PC-9 (cell line): ENCODE results near the gene EVC2. TPM values are rescaled to one million over a fixed set of nuclear protein-coding genes. Genes with fewer than 3 reads are reported as not detected.

Experiments
- BruUV-seq: library from RNA; stranded (reverse); fragments of 400-500 nt; replicated peaks from 2 replicates; lab custom pipeline; 2021; lab: Mats Ljungman, UMichigan
- CTCF ChIA-PET: fragments of 300-600 bp; sonication (Branson Sonifier 250); formaldehyde crosslinking; loops from one replicate; lab custom pipeline; 2022; ENCODE audit warnings: antibody characterized with exemption; lab: Charles Lee
- POLR2A ChIA-PET: fragments of 300-600 bp; sonication (Branson Sonifier 250); formaldehyde crosslinking; loops from one replicate; lab custom pipeline; 2022; ENCODE audit warnings: antibody characterized with exemption; ENCODE audit not compliant: unreplicated experiment; lab: Charles Lee
- DNase-seq, 2 experiments: peaks; one replicate each; pipeline versions ENCODE4 v3.0.0 to v3.0.0-alpha.2; 2015 to 2022; ENCODE audit warnings: mixed read lengths in 1 of 2
- H2AFZ ChIP-seq: fragments of 200-600 bp; sonication (generic); 2 replicates; pipeline ENCODE4 v1.8.1; 2017; ENCODE audit warnings: antibody characterized with exemption
- H3F3A ChIP-seq: fragments of 200-600 bp; sonication (generic); 2 replicates; pipeline ENCODE4 v1.8.1; 2017; ENCODE audit warnings: antibody characterized with exemption, mild to moderate bottlenecking, low read depth; ENCODE audit not compliant: insufficient read depth
- H3K27ac ChIP-seq: fragments of 200-600 bp; sonication (generic); 2 replicates; pipeline ENCODE4 v1.6.1; 2016; ENCODE audit warnings: mixed run types
- H3K27me3 ChIP-seq: fragments of 200-600 bp; sonication (generic); 2 replicates; pipeline ENCODE4 v1.6.1; 2016; ENCODE audit warnings: low read depth, mixed run types; ENCODE audit not compliant: insufficient read depth
- H3K36me3 ChIP-seq: fragments of 200-600 bp; sonication (generic); 2 replicates; pipeline ENCODE4 v1.6.1; 2016; ENCODE audit warnings: low read depth, mixed run types
- H3K4me1 ChIP-seq: fragments of 200-600 bp; sonication (generic); replicated peaks from 2 replicates; pipeline ENCODE4 v1.6.1; 2016; ENCODE audit warnings: mixed run types; ENCODE audit not compliant: insufficient read depth
- H3K4me2 ChIP-seq: fragments of 200-600 bp; sonication (generic); 2 replicates; pipeline ENCODE4 v1.6.1; 2017; ENCODE audit warnings: mixed run types
- H3K4me3 ChIP-seq: fragments of 200-600 bp; sonication (generic); 2 replicates; pipeline ENCODE4 v1.6.1; 2016; ENCODE audit warnings: mixed run types
- H3K79me2 ChIP-seq: fragments of 200-600 bp; sonication (generic); 2 replicates; pipeline ENCODE4 v1.6.1; 2017; ENCODE audit warnings: low read depth, mixed run types
- H3K9me2 ChIP-seq: fragments of 200-600 bp; sonication (generic); 2 replicates; pipeline ENCODE4 v1.8.1; 2017; ENCODE audit warnings: mild to moderate bottlenecking; ENCODE audit not compliant: insufficient read depth
- H3K9me3 ChIP-seq: fragments of 200-600 bp; sonication (generic); 2 replicates; pipeline ENCODE4 v1.8.1; 2016; ENCODE audit warnings: low read depth; ENCODE audit not compliant: insufficient read depth
- H4K20me1 ChIP-seq: fragments of 200-600 bp; sonication (generic); 2 replicates; pipeline ENCODE4 v1.8.1; 2017; ENCODE audit not compliant: insufficient read depth
- EZH2 ChIP-seq: fragments of 200-600 bp; sonication (generic); IDR thresholded peaks from 2 replicates; pipeline ENCODE4 v1.8.0; 2017; ENCODE audit warnings: antibody characterized with exemption, low read depth
- intact Hi-C: fragments of 100-400 bp; cut with micrococcal nuclease; formaldehyde crosslinking; loops from one replicate; pipeline ENCODE4 v1.10.0; 2022; ENCODE audit not compliant: unreplicated experiment
- total RNA-seq: library from RNA; stranded (reverse); gene quantifications from 2 replicates; pipeline ENCODE4 v1.2.3, GENCODE V29; 2021
- TF ChIP-seq, protein P1 (sequence below): fragments of 200-600 bp; sonication (generic); conservative IDR thresholded peaks from 2 replicates; pipeline ENCODE4 v1.6.1; 2017; ENCODE audit warnings: mixed run types, antibody characterized with exemption, mild to moderate bottlenecking, moderate library complexity

EVC2 gene
- total RNA-seq, 1 experiment from 2014 or later, result 1.4 TPM

DNA sequence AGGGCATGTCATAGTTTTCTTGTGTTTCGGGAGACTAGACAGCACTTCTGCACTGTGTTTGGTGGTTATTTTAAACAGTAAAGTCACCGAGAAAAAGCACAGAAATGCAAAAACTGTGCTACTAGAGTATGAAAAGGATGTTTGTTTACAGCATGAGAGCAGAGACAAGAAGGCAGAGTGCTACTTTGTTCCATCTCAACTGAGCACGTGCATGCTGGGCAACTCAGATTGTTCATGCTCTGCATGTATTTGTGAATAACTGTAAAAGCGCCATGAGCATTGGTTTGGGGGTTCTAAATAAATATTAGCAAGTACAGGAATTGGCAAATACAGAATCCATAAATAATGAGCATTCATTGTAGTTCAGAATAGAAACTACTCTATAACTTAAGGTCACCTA lies 10.1 kb upstream of the EVC2 start:
- H3K4me1 ChIP-seq, result no peaks in the 10 kb centered on the region
- BruUV-seq, result no TSS peak
- no peak overlapping the region for H3K4me3 ChIP-seq
- no peaks in the 10 kb centered on the region for H3K9me3 ChIP-seq
- POLR2A ChIA-PET, result no interaction called here
- CTCF ChIA-PET, result no interaction called here
- no peak overlapping the region for H3K4me2 ChIP-seq
- no peaks in the 10 kb centered on the region for H3K79me2 ChIP-seq
- H3K27me3 ChIP-seq, result no peaks in the 10 kb centered on the region
- no peaks in the 10 kb centered on the region for H4K20me1 ChIP-seq
- H3F3A ChIP-seq, result no peaks in the 10 kb centered on the region
- no peak for TF ChIP-seq EZH2
- TF ChIP-seq, protein P1, sequence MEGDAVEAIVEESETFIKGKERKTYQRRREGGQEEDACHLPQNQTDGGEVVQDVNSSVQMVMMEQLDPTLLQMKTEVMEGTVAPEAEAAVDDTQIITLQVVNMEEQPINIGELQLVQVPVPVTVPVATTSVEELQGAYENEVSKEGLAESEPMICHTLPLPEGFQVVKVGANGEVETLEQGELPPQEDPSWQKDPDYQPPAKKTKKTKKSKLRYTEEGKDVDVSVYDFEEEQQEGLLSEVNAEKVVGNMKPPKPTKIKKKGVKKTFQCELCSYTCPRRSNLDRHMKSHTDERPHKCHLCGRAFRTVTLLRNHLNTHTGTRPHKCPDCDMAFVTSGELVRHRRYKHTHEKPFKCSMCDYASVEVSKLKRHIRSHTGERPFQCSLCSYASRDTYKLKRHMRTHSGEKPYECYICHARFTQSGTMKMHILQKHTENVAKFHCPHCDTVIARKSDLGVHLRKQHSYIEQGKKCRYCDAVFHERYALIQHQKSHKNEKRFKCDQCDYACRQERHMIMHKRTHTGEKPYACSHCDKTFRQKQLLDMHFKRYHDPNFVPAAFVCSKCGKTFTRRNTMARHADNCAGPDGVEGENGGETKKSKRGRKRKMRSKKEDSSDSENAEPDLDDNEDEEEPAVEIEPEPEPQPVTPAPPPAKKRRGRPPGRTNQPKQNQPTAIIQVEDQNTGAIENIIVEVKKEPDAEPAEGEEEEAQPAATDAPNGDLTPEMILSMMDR, result no peak
- no peak for DNase-seq
- intact Hi-C loops, result no loop called here
- no peaks in the 10 kb centered on the region for H3K36me3 ChIP-seq
- no peak overlapping the region for H3K27ac ChIP-seq
- H3K9me2 ChIP-seq, result no peaks in the 10 kb centered on the region
- no peak overlapping the region for H2AFZ ChIP-seq

DNA sequence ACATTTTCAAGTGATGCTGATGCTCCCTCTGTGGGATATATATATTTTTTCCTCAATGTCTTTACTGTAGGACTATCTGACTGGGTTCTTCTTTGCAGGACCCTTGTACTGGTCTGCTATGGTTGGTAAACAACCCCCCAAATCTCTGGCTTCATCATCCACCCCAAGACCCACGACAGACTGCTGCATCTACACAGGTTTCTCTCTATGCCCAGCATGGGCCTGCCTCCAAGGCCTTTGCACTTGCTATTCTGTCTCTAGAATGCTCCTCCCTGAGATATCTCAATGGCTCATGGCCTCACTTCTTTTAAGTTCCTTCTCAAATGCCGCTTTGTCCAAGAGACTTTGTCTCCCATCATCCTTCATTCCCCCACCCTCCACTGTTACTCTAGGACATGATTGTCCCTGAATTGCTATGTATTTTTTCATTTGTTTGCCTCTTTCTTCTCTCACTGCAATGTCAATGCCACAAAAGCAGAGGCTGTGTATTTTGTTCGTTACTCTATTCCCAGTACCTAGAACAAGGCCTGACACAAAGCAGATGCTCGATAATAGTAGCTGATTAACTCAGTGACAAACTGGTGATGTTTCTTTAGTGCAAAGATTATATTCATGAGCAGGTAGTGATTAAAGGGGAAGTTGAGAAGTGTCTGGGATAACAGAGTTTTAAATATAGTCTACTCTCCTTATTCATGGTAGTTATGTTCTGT lies 9.2 kb upstream of the EVC2 start:
- BruUV-seq, result no TSS peak
- POLR2A ChIA-PET, result no interaction called here

DNA sequence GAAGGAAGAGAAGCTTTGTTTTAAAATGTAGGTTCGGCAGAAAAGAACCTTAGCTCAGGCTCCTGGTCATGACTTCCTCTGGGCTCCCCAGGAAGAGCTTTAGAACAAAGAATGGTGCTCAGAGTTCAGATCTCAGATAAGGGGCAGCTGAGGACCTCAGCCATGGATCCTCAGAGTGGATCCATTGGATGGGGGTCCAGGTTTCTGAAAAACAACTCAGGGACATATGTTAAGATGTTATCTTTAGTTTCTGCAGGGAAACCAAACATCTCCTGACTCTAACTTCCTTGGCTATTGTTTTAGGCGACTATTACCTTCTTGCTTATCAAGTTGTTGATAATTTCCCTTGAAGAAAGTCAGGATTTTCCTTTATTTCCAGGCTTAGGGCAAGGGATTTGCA lies 8.0 kb upstream of the EVC2 start:
- TF ChIP-seq EZH2, result no peak
- TF ChIP-seq, protein P1, result no peak
- Histone ChIP-seq H3F3A (no peaks in the 10 kb centered on the region), H3K27ac (no peak overlapping the region), H2AFZ (no peak overlapping the region), H3K9me2 (no peaks in the 10 kb centered on the region), H3K4me2 (no peak overlapping the region), H3K9me3 (no peaks in the 10 kb centered on the region), H3K4me1 (0 out of 2 replicates have a peak, but pooled peaks cover 3% of the 10 kb centered on the region), H4K20me1 (no peaks in the 10 kb centered on the region), H3K4me3 (no peak overlapping the region), H3K36me3 (no peaks in the 10 kb centered on the region), H3K79me2 (0 out of 2 replicates have a peak, but pooled peaks cover 6% of the 10 kb centered on the region), H3K27me3 (no peaks in the 10 kb centered on the region)
- no TSS peak for BruUV-seq
- CTCF ChIA-PET, result no interaction called here
- no peak for DNase-seq
- intact Hi-C loops, result no loop called here
- POLR2A ChIA-PET, result no interaction called here

More for the DNA sequence above, 9.2 kb upstream of the EVC2 start:
- no peaks in the 10 kb centered on the region for H4K20me1 ChIP-seq
- no peak overlapping the region for H3K4me3 ChIP-seq
- no peak for TF ChIP-seq EZH2
- TF ChIP-seq, protein P1, result no peak
- no peaks in the 10 kb centered on the region for H3K36me3 ChIP-seq
- no peaks in the 10 kb centered on the region for H3K79me2 ChIP-seq
- H3F3A ChIP-seq, result no peaks in the 10 kb centered on the region
- no peaks in the 10 kb centered on the region for H3K27me3 ChIP-seq
- intact Hi-C loops, result no loop called here
- H2AFZ ChIP-seq, result no peak overlapping the region
- H3K9me3 ChIP-seq, result no peaks in the 10 kb centered on the region
- no peaks in the 10 kb centered on the region for H3K9me2 ChIP-seq
- DNase-seq, result no peak
- H3K27ac ChIP-seq, result no peak overlapping the region
- CTCF ChIA-PET, result no interaction called here
- no peaks in the 10 kb centered on the region for H3K4me1 ChIP-seq
- H3K4me2 ChIP-seq, result no peak overlapping the region
